Smooth muscle cell (in vitro differentiated cells): Measurements from ENCODE around the gene CXCR6. TPM values are rescaled to one million over a fixed set of nuclear protein-coding genes. Genes with fewer than 3 reads are reported as not detected.

ENCODE experiments used
- DNase-seq: peaks from one replicate; lab custom pipeline; 2025; ENCODE audit not compliant: unreplicated experiment; lab: John Stamatoyannopoulos, UW
- H2AFZ ChIP-seq: fragments of 200-600 bp; sonication (generic); 2 replicates; pipeline ENCODE4 v1.6.0; 2016; ENCODE audit warnings: antibody characterized with exemption, low read depth, mild to moderate bottlenecking
- H3F3A ChIP-seq: fragments of 200-600 bp; sonication (generic); 2 replicates; pipeline ENCODE4 v1.6.0; 2017; ENCODE audit warnings: antibody characterized with exemption, low read depth
- H3K27ac ChIP-seq: fragments of 200-600 bp; sonication (generic); 2 replicates; pipeline ENCODE4 v1.5.1; 2016; ENCODE audit warnings: low read depth, mild to moderate bottlenecking
- H3K27me3 ChIP-seq: fragments of 200-600 bp; sonication (generic); 2 replicates; pipeline ENCODE4 v1.6.1; 2016; ENCODE audit warnings: low read depth, mild to moderate bottlenecking
- H3K36me3 ChIP-seq: fragments of 200-600 bp; sonication (generic); 2 replicates; pipeline ENCODE4 v1.5.1; 2016; ENCODE audit warnings: low read depth
- H3K4me1 ChIP-seq: fragments of 200-600 bp; sonication (generic); 2 replicates; pipeline ENCODE4 v1.5.1; 2016; ENCODE audit warnings: low read depth
- H3K4me2 ChIP-seq: fragments of 200-600 bp; sonication (generic); 2 replicates; pipeline ENCODE4 v1.6.0; 2016; ENCODE audit warnings: mild to moderate bottlenecking
- H3K4me3 ChIP-seq: fragments of 200-600 bp; sonication (generic); 2 replicates; pipeline ENCODE4 v1.5.1; 2016; ENCODE audit warnings: mild to moderate bottlenecking
- H3K79me2 ChIP-seq: fragments of 200-600 bp; sonication (generic); 2 replicates; pipeline ENCODE4 v1.6.0; 2016; ENCODE audit warnings: low read depth, mild to moderate bottlenecking
- H3K9ac ChIP-seq: fragments of 200-600 bp; sonication (generic); 2 replicates; pipeline ENCODE4 v1.6.0; 2016; ENCODE audit warnings: low read depth
- H3K9me3 ChIP-seq: fragments of 200-600 bp; sonication (generic); replicated peaks from 2 replicates; pipeline ENCODE4 v1.5.1; 2016; ENCODE audit warnings: low read depth
- H4K20me1 ChIP-seq: fragments of 200-600 bp; sonication (generic); 2 replicates; pipeline ENCODE4 v1.6.0; 2016; ENCODE audit warnings: low read depth
- CTCF ChIP-seq: fragments of 200-600 bp; sonication (generic); IDR thresholded peaks from 2 replicates; pipeline ENCODE4 v1.5.1; 2017; ENCODE audit warnings: borderline replicate concordance, mild to moderate bottlenecking, antibody characterized with exemption; ENCODE audit not compliant: insufficient read depth, poor library complexity, severe bottlenecking
- WGBS: methylation state at CpG from one replicate; pipeline ENCODE4 v1.1.7; 2016; ENCODE audit warnings: low lambda C conversion rate; 5-methylcytosine and 5-hydroxymethylcytosine counted together
- polyA plus RNA-seq: library from polyadenylated mRNA; unstranded; fragments of >200 nt; fragmentation: Nextera tagmentation; extraction: Ambion mirVana; gene quantifications from 2 replicates; pipeline ENCODE4 v1.2.1, GENCODE V29; 2016
- total RNA-seq: library from RNA; depleted of rRNA; stranded (reverse); fragments of >200 nt; gene quantifications from 2 replicates; pipeline ENCODE4 v1.2.3, GENCODE V29; 2014

The CXCR6 gene
- total and polyA plus RNA-seq, 2 experiments from 2014 or later = 0.19 to 0.81 TPM

DNA sequence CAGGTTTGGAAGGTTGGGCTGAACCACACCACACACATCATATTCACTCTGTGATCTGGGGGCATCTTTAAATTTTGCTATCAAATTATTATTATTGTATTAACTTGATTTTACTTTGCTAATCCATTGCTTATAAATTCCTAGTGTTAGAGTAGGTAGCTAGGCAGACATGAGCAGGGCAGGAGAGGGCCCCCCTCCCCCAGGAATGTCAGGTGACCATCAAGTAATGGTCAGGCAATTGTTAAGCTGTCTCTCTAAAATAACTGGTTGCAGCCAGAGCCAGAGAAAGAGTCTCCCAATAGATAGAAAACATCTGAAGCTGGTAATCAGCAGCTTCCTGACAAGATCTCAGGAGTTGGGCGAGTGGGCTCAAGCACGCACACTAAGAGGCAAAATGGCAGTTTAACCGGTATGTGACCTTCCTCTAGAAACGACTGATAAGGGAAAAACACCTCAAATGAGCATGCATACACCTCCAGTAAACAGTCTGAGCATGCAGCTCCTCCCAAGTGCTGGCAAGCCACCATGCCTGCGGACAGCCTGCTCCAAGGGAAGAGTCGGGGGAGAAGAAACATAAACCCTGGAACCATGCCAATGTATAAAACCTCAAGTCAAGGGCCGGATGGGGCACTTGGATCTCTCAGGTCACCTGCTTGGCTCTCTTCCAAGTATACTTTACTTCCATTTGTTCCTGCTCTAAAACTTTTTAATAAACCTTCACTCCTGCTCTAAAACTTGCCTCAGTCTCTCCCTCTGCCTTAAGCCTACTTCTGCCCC, 3.1 kb upstream of the CXCR6 start:
- Histone ChIP-seq H3K9me3 (no peaks in the 10 kb centered on the region), H3F3A (peaks cover 7% of the 10 kb centered on the region), H3K9ac (no peak overlapping the region), H2AFZ (no peak overlapping the region), H3K36me3 (no peaks in the 10 kb centered on the region), H3K4me2 (no peak overlapping the region), H4K20me1 (no peaks in the 10 kb centered on the region), H3K79me2 (no peaks in the 10 kb centered on the region), H3K4me1 (no peaks in the 10 kb centered on the region), H3K4me3 (no peak overlapping the region), H3K27me3 (no peaks in the 10 kb centered on the region), H3K27ac (no peak overlapping the region)
- TF ChIP-seq CTCF = no peak
- WGBS = 73% methylated on average over 7 of the region's 7 CpGs
- DNase-seq = no peak

DNA sequence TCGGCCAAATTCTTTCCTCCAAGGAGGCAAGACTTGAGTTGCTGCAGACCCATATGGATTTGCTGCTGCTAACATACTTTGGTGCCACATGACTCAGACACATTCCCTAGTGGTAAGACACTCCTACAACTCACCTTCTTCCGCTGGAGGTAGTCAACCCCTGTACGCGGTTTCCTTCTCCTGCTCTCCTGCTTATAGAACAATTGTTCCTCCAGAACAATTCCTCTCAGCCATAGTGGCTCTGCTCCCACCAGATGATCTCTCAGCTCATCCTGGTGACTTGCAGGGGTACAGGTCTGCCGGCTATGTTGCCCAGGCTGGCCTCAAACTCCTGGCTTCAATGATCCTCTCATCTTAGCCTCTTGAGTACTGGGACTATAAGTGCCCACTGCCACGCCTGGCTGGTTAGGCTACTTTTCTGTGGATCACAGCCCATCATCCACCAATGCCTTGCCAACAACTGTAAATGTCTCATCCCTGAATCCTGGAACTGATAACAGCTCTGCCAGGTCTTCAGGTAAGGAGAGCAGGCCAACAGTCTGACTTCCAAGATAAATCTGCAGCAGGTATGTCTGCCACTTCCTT, 2.4 kb upstream of the CXCR6 start:
- no peak overlapping the region for H3K9ac ChIP-seq
- H3K27me3 ChIP-seq = no peaks in the 10 kb centered on the region
- no peak for DNase-seq
- no peak overlapping the region for H2AFZ ChIP-seq
- no peaks in the 10 kb centered on the region for H3K79me2 ChIP-seq
- 79% methylated on average over 6 of the region's 6 CpGs for WGBS
- H3K4me2 ChIP-seq = no peak overlapping the region
- H3F3A ChIP-seq = peaks cover 7% of the 10 kb centered on the region
- no peaks in the 10 kb centered on the region for H3K9me3 ChIP-seq
- TF ChIP-seq CTCF = no peak
- no peaks in the 10 kb centered on the region for H3K4me1 ChIP-seq
- H3K36me3 ChIP-seq = no peaks in the 10 kb centered on the region
- H4K20me1 ChIP-seq = no peaks in the 10 kb centered on the region
- H3K4me3 ChIP-seq = no peak overlapping the region
- no peak overlapping the region for H3K27ac ChIP-seq

DNA sequence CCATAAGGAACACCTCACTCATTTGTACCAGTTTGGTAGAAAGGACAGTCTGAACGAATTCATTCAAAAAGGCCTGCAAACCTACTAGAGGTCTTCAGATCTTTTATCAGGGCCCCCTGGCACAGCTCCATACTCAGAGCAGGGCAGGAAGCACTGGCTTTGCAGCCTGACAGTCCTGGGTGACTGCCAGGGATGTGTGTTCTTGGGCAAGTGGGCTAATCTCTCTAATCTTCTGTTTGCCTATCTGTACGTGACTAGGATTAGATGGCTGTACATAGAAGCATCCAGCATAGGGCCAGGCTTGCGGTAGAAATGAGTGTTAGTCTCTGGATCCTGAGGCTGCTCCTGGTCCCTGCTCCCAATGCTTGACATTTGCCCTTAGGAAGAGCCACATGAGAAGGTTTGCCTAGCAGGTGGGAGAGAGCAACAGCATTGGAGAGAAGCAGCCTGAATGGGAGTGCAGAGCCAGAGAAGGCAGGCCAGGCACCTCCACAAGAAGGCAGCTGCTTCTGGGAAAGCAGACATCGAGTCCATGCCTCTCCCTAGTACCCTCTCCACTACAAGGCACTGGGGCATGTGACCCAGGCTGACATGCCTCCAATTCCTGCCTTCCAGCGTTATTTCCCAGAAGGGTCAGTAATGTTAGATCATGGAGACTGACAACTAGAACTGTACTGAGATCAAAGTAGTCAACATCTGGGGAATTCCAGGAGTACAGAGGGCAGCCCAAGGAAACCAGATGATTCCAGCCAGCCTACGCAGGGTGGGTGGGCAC, 1.0 kb upstream of the CXCR6 start:
- Histone ChIP-seq H3K27ac (no peak overlapping the region), H3K36me3 (no peaks in the 10 kb centered on the region), H3K4me3 (no peak overlapping the region), H3K4me1 (no peaks in the 10 kb centered on the region), H3K9ac (no peak overlapping the region), H3K27me3 (no peaks in the 10 kb centered on the region), H4K20me1 (no peaks in the 10 kb centered on the region), H3K4me2 (peak overlapping the region; percentile 27), H3F3A (peaks cover 7% of the 10 kb centered on the region), H3K9me3 (no peaks in the 10 kb centered on the region), H3K79me2 (no peaks in the 10 kb centered on the region), H2AFZ (no peak overlapping the region)
- DNase-seq = no peak
- TF ChIP-seq CTCF = no peak
- WGBS = 34% methylated on average over 6 of the region's 6 CpGs
